Measurements from ENCODE around the gene VSTM5.

The VSTM5 gene

DNA sequence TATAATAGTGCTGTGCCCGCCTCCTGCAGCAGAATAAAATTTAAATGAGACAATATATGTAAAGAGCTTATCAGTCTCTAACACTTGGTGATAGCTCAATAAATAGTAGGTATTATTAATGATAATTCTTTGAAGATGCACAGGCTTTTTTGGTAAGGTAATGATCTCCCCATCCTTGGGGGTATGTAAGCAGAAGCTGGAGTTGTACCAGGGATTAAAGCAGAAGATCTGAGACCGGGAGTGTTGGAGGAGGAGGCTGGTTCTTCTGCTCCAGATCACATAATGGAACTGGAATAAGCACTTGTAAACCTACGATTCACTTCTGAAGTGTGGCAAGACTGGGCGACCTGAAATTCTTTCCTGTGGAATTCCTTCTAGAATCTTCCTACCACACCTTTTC lies 8.4 kb downstream of the VSTM5 start:
- no peak for DNase-seq

DNA sequence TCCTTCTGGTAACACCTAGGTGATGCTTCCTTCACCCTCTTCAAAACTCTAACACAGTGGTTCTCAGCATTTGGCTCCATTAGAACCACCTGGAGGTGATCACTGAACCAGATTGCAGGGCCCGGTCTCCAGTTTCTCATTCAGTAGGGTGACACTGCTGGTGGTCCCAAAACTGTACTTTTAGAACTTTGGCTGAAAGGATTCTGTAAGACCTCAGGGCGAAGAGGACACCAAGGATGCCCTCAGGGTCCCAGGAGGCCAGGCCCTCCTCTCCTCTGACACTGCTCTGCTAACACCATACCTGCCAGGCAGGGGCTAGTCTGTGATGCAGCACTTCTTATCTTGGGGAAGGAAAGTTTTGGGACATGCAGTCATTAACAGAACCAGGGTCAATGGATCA lies 9.0 kb downstream of the VSTM5 start:
- DNase-seq = no peak

DNA sequence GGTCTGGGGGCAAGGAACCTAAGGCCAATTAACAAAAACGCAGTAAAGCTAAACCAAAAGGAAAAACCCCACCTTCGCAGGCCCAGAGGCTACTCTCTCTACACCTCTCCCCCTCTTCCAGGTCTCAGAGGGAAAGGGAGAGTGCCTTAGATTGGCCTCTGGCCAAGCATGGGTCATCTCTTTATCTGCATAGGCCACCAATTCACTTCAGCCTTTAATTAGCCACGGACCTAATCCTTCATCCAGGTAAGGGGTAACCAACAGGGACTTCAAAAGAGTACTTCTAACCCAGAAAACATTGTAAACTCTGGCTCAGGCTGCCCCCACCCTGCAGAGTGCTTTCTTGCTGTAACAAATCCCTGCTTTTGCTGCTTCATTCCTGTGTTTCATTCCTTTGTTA lies 9.4 kb downstream of the VSTM5 start:
- no peak for DNase-seq

DNA sequence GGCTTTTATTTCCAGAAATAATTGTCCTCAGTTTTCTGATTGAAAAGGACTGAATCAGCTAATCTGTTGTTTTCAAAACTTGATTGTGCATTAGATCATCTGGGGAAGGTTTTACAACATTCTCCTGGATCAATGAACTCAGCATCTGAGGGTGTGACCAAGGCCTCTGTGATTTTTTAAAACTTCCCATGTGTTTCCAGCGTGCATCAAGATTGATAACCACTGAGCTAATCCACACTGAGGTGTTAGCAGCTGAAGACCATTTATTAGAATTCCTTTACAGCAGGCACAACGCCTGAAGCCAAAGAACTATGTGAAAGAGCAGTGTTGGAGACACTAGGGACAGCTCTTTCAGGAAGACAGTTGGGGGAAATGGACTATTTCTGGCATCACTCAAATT lies 10.2 kb downstream of the VSTM5 start:
- DNase-seq = no peak

GRCh38 chr11:93838967-93839366 lies 11.5 kb downstream of the VSTM5 start:
- no peak for DNase-seq

DNA sequence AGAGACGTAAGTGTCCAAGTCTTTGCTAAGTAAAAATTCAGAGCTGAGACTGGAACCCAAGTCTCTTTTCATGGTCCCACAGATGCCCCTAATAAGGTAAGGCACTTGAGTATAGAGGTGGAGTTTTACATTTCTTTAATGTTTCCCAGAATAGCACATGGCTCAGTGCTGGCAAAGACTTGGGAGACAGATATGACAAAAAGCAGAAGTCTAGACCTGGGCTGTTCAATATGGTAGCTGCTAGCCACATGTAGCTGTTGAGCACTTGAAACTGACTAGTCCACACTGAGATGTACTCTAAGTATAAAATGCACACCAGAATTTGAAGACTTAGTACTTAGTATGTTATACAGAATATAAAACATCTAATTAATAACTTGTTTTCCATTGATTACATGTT lies 17.6 kb downstream of the VSTM5 start:
- no peak for DNase-seq

DNA sequence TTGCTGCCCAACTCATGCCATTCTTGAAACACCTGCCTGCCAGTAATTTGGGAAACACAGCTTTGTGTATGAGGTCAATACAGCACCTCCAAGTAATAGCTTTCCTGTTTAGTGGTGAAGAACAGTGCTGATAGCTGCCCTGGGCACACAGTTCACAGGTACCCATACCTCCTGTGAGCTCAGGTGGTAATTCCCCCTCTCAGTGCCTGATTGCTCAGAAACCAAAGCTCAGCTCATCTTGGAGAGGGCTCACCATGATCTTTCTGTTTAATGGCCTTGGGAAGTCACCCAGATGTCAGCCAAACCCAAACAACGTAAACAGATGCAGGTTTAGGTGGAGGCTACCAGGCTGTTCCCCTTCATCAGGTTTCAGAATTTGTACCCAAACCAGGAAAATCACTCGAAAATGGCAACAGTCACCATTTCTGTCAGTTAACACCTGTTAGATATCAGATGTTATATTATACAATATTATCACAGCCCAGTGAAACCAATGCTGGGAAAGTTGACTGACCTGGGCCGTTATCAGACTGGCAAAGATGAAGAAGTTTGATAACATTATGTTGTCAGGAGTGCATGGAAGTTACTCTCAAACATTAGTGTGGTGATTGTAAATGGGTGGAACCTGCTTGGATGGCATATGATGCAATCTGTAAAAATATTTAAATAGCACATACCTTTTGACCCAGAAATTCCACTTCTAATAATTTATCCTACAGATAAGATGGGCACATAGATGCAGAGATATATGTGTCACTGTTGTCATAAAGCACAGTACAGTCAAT lies 18.9 kb downstream of the VSTM5 start:
- no peak for DNase-seq

DNA sequence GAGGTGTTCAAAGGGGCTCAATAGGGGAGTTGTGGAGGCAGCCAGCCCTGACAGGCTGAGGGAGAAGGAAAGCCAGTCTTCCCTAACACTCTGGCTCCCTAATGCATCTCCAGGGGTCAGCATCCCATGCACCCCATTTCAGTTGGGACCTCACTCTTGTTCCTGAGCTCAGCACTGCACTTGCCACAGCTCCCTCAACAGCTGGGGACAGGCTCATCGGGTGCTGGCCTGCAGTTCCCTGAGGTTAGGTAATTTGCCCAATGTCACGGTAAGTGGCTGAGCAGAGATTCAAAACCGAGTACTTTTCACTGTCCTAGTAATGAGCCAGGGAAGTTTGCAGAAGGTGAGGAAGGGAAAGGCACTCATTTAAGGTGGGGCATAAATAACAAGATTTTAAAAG lies 20.8 kb downstream of the VSTM5 start:
- no peak for DNase-seq

DNA sequence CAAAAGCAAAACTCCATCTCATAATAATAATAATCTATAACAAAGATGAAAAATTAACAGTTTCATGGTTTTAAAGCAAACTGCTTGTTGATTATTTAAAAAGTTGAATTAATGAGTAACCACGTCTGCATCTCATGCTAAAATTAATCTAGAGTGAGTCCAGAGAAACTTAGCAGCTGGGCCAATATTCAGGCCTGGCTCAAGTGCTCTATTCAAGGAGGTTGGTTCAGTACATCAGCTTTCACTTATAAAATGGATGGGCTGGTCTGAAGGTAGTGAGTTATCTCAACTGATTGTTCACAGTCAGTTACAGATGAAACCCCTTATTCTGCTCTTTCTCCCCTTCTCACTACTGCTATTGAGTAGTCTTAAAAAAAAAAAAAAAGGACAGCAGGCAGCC lies 23.1 kb downstream of the VSTM5 start:
- no peak for DNase-seq

DNA sequence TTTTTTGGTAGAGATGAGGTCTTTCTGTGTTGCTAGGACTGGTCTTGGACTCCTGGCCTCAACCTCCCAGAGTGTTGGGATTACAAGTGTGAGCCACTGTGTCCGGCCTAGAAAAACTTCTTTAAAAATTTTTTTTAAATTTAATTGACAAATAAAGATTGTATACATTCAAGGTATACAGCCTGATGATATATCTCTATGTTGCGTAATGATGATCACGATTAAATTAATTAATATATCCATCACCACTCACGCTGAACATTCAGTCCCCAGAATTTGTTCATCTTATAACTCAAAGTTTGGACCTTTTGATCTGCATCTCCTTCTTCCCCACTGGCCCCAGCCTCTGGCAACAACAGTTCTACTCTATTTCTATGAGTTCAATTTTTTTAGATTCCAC lies 27.2 kb downstream of the VSTM5 start:
- no peak for DNase-seq

DNA sequence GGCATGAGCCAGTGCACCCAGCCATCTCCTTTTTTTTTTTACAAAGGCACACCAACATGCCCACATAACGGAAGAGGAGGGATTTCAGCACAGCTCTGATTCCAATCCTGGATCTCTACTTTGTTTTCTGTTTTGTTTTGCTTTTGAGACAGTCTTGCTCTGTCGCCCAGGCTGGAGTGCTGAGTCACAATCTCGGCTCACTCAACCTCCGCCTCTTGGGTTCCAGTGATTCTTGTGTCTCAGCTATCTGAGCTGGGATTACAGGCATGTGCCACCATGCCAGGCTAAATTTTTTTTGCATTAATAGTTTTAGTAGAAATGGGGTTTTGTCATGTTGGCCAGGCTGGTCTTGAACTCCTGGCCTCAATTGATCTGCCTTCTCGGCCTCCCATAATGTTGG lies 28.1 kb downstream of the VSTM5 start:
- no peak for DNase-seq

DNA sequence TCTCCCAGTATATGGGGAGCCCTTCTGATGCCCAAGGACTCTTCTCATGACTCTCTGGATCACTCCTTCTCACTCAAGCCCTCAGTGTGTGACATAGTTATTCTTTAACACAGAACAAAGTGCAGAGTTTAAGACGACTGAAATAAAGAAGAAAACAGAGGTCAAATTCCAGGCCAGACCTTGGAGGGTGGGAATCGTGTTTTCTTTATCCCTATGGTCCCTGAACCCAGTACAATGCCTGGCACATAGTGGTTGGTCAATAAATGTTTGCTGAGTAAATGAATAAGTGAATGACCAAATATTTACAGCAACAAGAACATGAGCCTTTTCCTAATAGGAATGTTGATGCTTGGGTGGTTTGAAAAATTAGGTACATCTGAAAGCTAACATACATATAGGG lies 28.8 kb downstream of the VSTM5 start:
- DNase-seq = no peak

- DNase-seq = no peak
These were observed 29.6 kb downstream of the VSTM5 start for GRCh38 chr11:93820847-93821246.

GRCh38 chr11:93819966-93820695 lies 30.3 kb downstream of the VSTM5 start:
- DNase-seq = no peak

GRCh38 chr11:93817426-93818348 lies 32.7 kb downstream of the VSTM5 start:
- DNase-seq = no peak

DNA sequence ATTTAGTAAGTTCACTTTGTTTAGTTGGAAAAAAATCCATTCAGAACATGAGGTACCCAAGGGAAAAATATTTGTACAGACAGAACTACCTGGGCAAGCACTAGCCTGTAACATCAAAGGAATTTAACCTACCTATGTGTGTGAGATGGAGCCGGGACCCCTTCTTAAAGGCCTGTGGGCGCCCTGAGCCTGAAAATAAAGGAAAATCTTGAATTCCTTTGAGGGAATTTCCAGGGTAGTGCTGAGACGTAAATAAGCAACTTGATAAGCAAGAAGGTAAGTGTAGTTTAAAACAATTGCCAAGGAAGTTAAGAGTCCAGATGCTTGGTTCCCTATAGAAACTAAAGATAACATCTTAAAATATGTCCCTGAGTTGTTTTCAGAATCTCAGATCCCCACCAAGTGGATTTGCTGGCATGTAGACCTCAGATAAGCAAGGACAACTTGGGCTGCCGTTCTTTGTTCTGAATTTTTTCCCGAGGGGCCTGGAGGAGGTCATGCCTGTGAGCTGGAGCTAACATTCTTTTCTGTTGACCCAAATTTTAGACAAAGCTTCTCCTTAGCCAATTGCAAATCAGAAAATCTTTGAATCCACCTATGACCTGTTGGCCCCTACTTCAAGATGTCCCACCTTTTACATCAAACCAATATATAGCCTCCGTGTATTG lies 35.3 kb downstream of the VSTM5 start:
- no peak for DNase-seq

GRCh38 chr11:93813974-93814373 lies 36.4 kb downstream of the VSTM5 start:
- DNase-seq = no peak

GRCh38 chr11:93807980-93808379 lies 42.4 kb downstream of the VSTM5 start:
- DNase-seq = no peak

- DNase-seq = no peak
These were observed 45.5 kb downstream of the VSTM5 start for GRCh38 chr11:93804879-93805278.

- DNase-seq = no peak
These were observed 49.1 kb downstream of the VSTM5 start for GRCh38 chr11:93801366-93801765.

- DNase-seq = no peak
These were observed 53.8 kb downstream of the VSTM5 start for GRCh38 chr11:93796441-93797231.

- DNase-seq = no peak
These were observed 58.9 kb downstream of the VSTM5 start for GRCh38 chr11:93791493-93791892.

Measured in suppressor macrophage treated with lipopolysaccharide for 1 hour (primary cell).